Transverse colon (tissue), 4 donors: ENCODE measurements around the gene CASP10. TPM values are rescaled to one million over a fixed set of nuclear protein-coding genes. Genes with fewer than 3 reads are reported as not detected.
"Not testable (repeated sequence)": the region's sequence is repeated elsewhere in the genome, so short reads cannot be mapped to it uniquely, and the experiment has no call there.

ENCODE experiments used
- DNase-seq: peaks from one replicate; pipeline ENCODE4 v3.0.0-alpha.2; 2019
- H3K27ac ChIP-seq, 4 donors: fragments of 200-600 bp; sonication (generic); 2 replicates each; pipeline ENCODE4 v1.5.1; 2016 to 2018; ENCODE audit warnings: inconsistent platforms in 4 of 4
- H3K27me3 ChIP-seq: fragments of 200-600 bp; sonication (generic); 2 replicates; pipeline ENCODE4 v1.5.1; 2017; ENCODE audit warnings: inconsistent platforms
- H3K36me3 ChIP-seq, 4 donors: fragments of 200-600 bp; sonication (generic); 2 replicates each; pipeline ENCODE4 v1.5.1; 2017 to 2019; ENCODE audit warnings: inconsistent platforms in 4 of 4
- H3K4me1 ChIP-seq, 4 donors: fragments of 200-600 bp; sonication (generic); 2 replicates each; pipeline ENCODE4 v1.5.1; 2017 to 2020; ENCODE audit warnings: inconsistent platforms in 4 of 4
- H3K4me3 ChIP-seq, 4 donors: fragments of 200-600 bp; sonication (generic); 1 replicate in 1 of 4; 2 replicates in 3 of 4; pipeline versions ENCODE4 v1.5.1 to v1.6.1; 2017 to 2019; ENCODE audit warnings: inconsistent platforms in 4 of 4
- H3K9me3 ChIP-seq, 2 donors: fragments of 200-600 bp; sonication (generic); 2 replicates each; pipeline ENCODE4 v1.5.1; 2017 to 2019; ENCODE audit warnings: inconsistent platforms in 2 of 2
- EP300 ChIP-seq: sonication (generic); formaldehyde crosslinking; IDR thresholded peaks from one replicate; pipeline ENCODE4 v1.6.1; 2017; ENCODE audit warnings: antibody characterized with exemption, low read depth
- POLR2A ChIP-seq: fragments of 450-650 bp; IDR thresholded peaks from one replicate; pipeline ENCODE4 v1.6.1; 2016; ENCODE audit warnings: antibody characterized with exemption, mild to moderate bottlenecking, moderate library complexity
- POLR2AphosphoS5 ChIP-seq, 3 donors: sonication (generic); formaldehyde crosslinking; IDR thresholded peaks; one replicate each; pipeline ENCODE4 v1.6.1; 2016; ENCODE audit warnings: antibody characterized with exemption in 3 of 3
- whole genome bisulfite sequencing, 2 donors: methylation state at CpG; one replicate each; pipeline ENCODE4 v1.1.5; 2018; ENCODE audit warnings: low coverage in 1 of 2; 5-methylcytosine and 5-hydroxymethylcytosine counted together
- in situ Hi-C, 4 donors: fragments of 200-750 bp; cut with MboI; loops; one replicate each; pipeline versions ENCODE4 v1.15.0 to v1.15.1; 2017; ENCODE audit warnings: low sequenced_read_pairs in 3 of 4, low pct_ligation_motif_present in 1 of 4, low pct_unique_long_range_greater_than_20kb in 1 of 4
- intact Hi-C: fragments of 100-400 bp; cut with DNase I; formaldehyde crosslinking; loops from one replicate; pipeline ENCODE4 v1.15.1; 2023; ENCODE audit warnings: low total_unique reads
- total RNA-seq, 4 donors: library from RNA; depleted of rRNA; stranded (reverse); fragments of >200 nt; gene quantifications; one replicate each; pipeline ENCODE4 v1.1.0, GENCODE V29; 2016
- TF ChIP-seq, protein P1 (sequence below), 5 experiments: fragments of 200-600 bp in 3 of 5; fragments of 450-650 bp in 2 of 5; sonication (generic) in 3 of 5; IDR thresholded peaks; 1 replicate in 2 of 5; 2 replicates in 3 of 5; pipeline ENCODE4 v1.5.1; 2016 to 2017; ENCODE audit warnings: antibody characterized with exemption in 5 of 5, inconsistent platforms in 3 of 5, mild to moderate bottlenecking in 2 of 5, moderate library complexity in 1 of 5

Gene CASP10
- total RNA-seq, 4 donors from 2014 or later, result 4.8 to 68.4 (median 38.1) TPM

DNA sequence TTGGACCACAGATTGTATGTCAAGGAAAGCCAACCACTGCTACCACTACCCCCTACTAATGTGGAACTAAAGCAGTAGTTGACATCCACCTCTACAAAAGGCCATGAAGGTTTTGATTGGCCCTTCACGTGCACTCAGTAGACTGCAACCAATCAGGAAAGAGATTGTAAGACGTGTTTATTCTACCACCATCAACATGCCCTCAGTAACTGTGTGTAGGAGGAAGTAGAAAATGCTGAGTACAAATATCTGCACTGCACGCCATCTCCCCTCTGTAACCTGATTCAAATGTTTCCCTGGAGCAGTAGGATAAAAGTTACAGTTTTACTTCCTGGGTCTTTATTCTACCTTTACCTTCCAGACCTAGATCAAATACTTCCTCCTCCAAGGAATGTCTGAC lies 2.9 kb upstream of the CASP10 start:
- no peaks in the 10 kb centered on the region for H3K36me3 ChIP-seq
- 65% methylated on average over 3 of the region's 3 CpGs; no CpG with 5 or more reads in 1 of the 2 donors for WGBS, 2 donors
- no peak overlapping the region for H3K27ac ChIP-seq
- peaks cover 6 to 31% (median 13%) of the 10 kb centered on the region in 4 donors for H3K4me1 ChIP-seq
- TF ChIP-seq EP300, result no peak
- TF ChIP-seq POLR2AphosphoS5 (IDR thresholded peaks at IDR 0.05), result no peak
- TF ChIP-seq POLR2A, result no peak
- TF ChIP-seq, protein P1, sequence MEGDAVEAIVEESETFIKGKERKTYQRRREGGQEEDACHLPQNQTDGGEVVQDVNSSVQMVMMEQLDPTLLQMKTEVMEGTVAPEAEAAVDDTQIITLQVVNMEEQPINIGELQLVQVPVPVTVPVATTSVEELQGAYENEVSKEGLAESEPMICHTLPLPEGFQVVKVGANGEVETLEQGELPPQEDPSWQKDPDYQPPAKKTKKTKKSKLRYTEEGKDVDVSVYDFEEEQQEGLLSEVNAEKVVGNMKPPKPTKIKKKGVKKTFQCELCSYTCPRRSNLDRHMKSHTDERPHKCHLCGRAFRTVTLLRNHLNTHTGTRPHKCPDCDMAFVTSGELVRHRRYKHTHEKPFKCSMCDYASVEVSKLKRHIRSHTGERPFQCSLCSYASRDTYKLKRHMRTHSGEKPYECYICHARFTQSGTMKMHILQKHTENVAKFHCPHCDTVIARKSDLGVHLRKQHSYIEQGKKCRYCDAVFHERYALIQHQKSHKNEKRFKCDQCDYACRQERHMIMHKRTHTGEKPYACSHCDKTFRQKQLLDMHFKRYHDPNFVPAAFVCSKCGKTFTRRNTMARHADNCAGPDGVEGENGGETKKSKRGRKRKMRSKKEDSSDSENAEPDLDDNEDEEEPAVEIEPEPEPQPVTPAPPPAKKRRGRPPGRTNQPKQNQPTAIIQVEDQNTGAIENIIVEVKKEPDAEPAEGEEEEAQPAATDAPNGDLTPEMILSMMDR (IDR thresholded peaks at IDR 0.05), result no peak
- in situ Hi-C loops, result loop anchor here in 1 of 4 donors (10.0 kb wide), 1 partner anchor 55 kb away; no protein-coding TSS in a partner anchor
- intact Hi-C loops, result no loop called here
- no peak overlapping the region for H3K4me3 ChIP-seq
- no peak for DNase-seq
- no peaks in the 10 kb centered on the region for H3K27me3 ChIP-seq
- H3K9me3 ChIP-seq, result no peaks in the 10 kb centered on the region

DNA sequence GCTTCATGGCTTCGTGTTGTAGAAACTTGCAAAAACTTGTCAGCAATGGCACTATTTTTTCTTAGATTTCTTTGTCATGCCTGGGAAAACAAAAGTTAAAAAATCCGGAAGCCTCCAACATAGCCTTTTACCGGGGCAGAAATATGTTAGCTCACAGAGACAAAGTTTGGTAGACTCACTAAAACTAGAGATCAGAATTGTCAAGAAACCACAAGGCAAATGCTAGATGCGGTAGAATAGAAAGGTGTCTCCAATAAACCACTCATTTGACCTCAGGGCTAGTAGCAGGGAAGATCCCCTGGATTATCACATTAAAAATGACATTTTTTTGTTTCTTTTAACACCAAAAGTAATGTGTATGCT lies 405 bp downstream of the CASP10 start:
- Histone ChIP-seq H3K9me3 (no peaks in the 10 kb centered on the region), H3K27me3 (no peaks in the 10 kb centered on the region), H3K36me3 (no peaks in the 10 kb centered on the region), H3K4me3 (peak overlapping the region; percentile 22 to 58 (median 43)), H3K4me1 (peaks cover 0 to 37% (median 6%) of the 10 kb centered on the region in 4 donors), H3K27ac (peak overlapping the region; percentile 63 to 86 (median 82))
- no peak for DNase-seq
- WGBS, 2 donors, result 14 to 15% methylated on average over 4 of the region's 4 CpGs
- intact Hi-C loops, result no loop called here
- TF ChIP-seq EP300 (no peak), POLR2A (no peak), POLR2AphosphoS5 (IDR thresholded peaks at IDR 0.05) (no peak)
- TF ChIP-seq, protein P1 (IDR thresholded peaks at IDR 0.05), result no peak
- in situ Hi-C loops, result loop anchor here in 1 of 4 donors (10.0 kb wide), 1 partner anchor 51 kb away; no protein-coding TSS in a partner anchor

DNA sequence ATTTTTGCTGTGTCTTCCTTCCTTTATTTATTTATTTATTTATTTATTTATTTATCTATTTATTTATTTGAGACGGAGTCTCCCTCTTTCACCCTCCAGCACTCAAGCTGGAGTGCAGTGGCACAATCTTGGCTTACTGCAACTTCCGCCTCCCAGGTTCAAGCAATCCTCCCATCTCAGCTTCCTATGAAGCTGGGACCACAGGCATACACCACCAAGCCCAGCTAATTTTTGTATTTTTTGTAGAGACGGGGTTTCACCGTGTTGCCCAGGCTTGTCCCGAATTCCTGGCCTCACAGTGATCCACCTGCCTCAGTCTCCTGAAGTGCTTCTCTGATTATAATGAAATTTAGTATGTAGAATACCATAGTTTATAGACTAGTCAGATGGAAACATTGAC lies 894 bp downstream of the CASP10 start:
- H3K27ac ChIP-seq, result peak overlapping the region; percentile 63 to 86 (median 82)
- WGBS, 2 donors, result 27 to 43% methylated on average over 5 of the region's 5 CpGs
- H3K4me3 ChIP-seq, result peak overlapping the region in 3 of 4 donors; percentile 34 to 58 (median 52)
- intact Hi-C loops, H3K9me3 ChIP-seq, H3K36me3 ChIP-seq, H3K27me3 ChIP-seq: not testable (repeated sequence)
- in situ Hi-C loops, result loop anchor here in 1 of 4 donors (10.0 kb wide), 1 partner anchor 51 kb away; no protein-coding TSS in a partner anchor
- peaks cover 0 to 37% (median 6%) of the 10 kb centered on the region in 4 donors for H3K4me1 ChIP-seq
- peak in 1 of 3 donors; percentile 31 for TF ChIP-seq POLR2AphosphoS5 (IDR thresholded peaks at IDR 0.05)
- peak; percentile 29 for DNase-seq

DNA sequence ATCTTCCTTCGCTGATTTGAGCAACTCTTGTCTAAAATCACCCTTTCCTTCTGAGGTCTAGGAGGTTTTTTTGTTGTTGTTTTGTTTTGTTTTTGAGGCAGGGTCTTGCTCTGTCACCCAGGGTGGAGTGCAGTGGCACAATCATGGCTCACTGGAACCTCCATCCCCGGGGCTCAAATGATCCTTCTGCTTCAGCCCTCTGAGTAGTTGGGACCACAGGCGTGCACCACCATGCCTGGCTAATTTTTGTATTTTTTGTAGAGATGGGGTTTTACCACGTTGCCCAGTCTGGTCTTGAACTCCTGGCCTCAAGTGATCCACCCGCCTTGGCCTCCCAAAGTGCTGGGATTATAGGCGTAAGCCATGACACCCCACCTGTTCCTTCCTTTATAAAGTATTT lies 1.3 kb downstream of the CASP10 start:
- in situ Hi-C loops, result loop anchor here in 1 of 4 donors (10.0 kb wide), 1 partner anchor 51 kb away; no protein-coding TSS in a partner anchor
- Histone ChIP-seq H3K4me1 (peaks cover 0 to 37% (median 6%) of the 10 kb centered on the region in 4 donors), H3K27ac (peak overlapping the region; percentile 63 to 86 (median 82)), H3K4me3 (peak overlapping the region in 3 of 4 donors; percentile 34 to 58 (median 52))
- intact Hi-C loops, H3K36me3 ChIP-seq, H3K27me3 ChIP-seq, H3K9me3 ChIP-seq, DNase-seq: not testable (repeated sequence)
- WGBS, 2 donors, result 60 to 61% methylated on average over 3 to 6 of the region's 6 CpGs

DNA sequence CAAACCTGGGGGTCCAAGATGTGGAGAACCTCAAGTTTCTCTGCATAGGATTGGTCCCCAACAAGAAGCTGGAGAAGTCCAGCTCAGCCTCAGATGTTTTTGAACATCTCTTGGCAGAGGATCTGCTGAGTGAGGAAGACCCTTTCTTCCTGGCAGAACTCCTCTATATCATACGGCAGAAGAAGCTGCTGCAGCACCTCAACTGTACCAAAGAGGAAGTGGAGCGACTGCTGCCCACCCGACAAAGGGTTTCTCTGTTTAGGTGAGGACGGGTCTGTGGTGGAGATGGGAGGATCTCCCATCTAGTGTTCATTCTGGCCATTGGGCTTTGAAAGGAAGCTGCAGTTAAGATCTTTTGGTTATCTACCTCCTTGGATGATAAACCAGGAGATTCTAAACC lies 2.9 kb downstream of the CASP10 start:
- Histone ChIP-seq H3K9me3 (no peaks in the 10 kb centered on the region), H3K4me3 (no peak overlapping the region)

More for the DNA sequence above, 2.9 kb downstream of the CASP10 start:
- Histone ChIP-seq H3K27ac (peak overlapping the region in 1 of 4 donors; percentile 3), H3K27me3 (no peaks in the 10 kb centered on the region), H3K36me3 (peaks cover 0 to 6% (median 0%) of the 10 kb centered on the region in 4 donors), H3K4me1 (peaks cover 0 to 37% (median 6%) of the 10 kb centered on the region in 4 donors)
- TF ChIP-seq POLR2A (no peak), POLR2AphosphoS5 (IDR thresholded peaks at IDR 0.05) (no peak), EP300 (no peak)
- TF ChIP-seq, protein P1 (IDR thresholded peaks at IDR 0.05), result no peak
- no peak for DNase-seq
- in situ Hi-C loops (loop anchor here in 1 of 4 donors (10.0 kb wide), 1 partner anchor 49 kb away; no protein-coding TSS in a partner anchor), intact Hi-C loops (no loop called here)
- WGBS, 2 donors, result 75% methylated on average over 4 of the region's 4 CpGs; no CpG with 5 or more reads in 1 of the 2 donors
